Loucy (cell line): ENCODE data around the gene VWA3A.
A peak's percentile ranks its signal among the peaks of the same experiment; 100 is the strongest.

Source experiments
- H2AFZ ChIP-seq: fragments of 200-600 bp; sonication (generic); 2 replicates; pipeline ENCODE4 v1.6.0; 2016; ENCODE audit warnings: antibody characterized with exemption, mild to moderate bottlenecking, low read length, moderate library complexity
- H3F3A ChIP-seq: fragments of 200-600 bp; 2 replicates; pipeline ENCODE4 v1.6.0; 2016; ENCODE audit warnings: antibody characterized with exemption, low read depth, mild to moderate bottlenecking
- H3K27me3 ChIP-seq: fragments of 200-600 bp; sonication (generic); 2 replicates; pipeline ENCODE4 v1.6.1; 2014; ENCODE audit warnings: low read length, mild to moderate bottlenecking; ENCODE audit not compliant: insufficient read depth, poor library complexity, severe bottlenecking
- H3K36me3 ChIP-seq: fragments of 200-600 bp; sonication (generic); 2 replicates; pipeline ENCODE4 v1.6.1; 2016; ENCODE audit warnings: low read length; ENCODE audit not compliant: insufficient read depth
- H3K4me1 ChIP-seq: fragments of 200-600 bp; sonication (generic); 2 replicates; pipeline ENCODE4 v1.5.1; 2014; ENCODE audit warnings: low read length, mild to moderate bottlenecking; ENCODE audit not compliant: insufficient read depth, poor library complexity, severe bottlenecking
- H3K4me2 ChIP-seq: fragments of 200-600 bp; sonication (generic); 2 replicates; pipeline ENCODE4 v1.6.0; 2014; ENCODE audit warnings: antibody characterized with exemption, low read length, low read depth, mild to moderate bottlenecking; ENCODE audit not compliant: poor library complexity, severe bottlenecking
- H3K4me3 ChIP-seq: fragments of 200-600 bp; sonication (generic); 2 replicates; pipeline ENCODE4 v1.5.1; 2014; ENCODE audit warnings: low read length, mild to moderate bottlenecking, mixed read lengths; ENCODE audit not compliant: poor library complexity, severe bottlenecking
- H3K79me2 ChIP-seq: fragments of 200-600 bp; sonication (generic); 2 replicates; pipeline ENCODE4 v1.6.1; 2014; ENCODE audit warnings: low read length; ENCODE audit not compliant: insufficient read depth
- H3K9ac ChIP-seq: fragments of 200-600 bp; sonication (generic); 2 replicates; pipeline ENCODE4 v1.6.0; 2014; ENCODE audit warnings: mild to moderate bottlenecking, low read depth, low read length, moderate library complexity; ENCODE audit not compliant: poor library complexity, severe bottlenecking
- H3K9me2 ChIP-seq: fragments of 200-600 bp; sonication (generic); replicated peaks from 2 replicates; pipeline ENCODE4 v1.6.1; 2016; ENCODE audit warnings: low read depth, low read length, mixed read lengths
- H3K9me3 ChIP-seq: fragments of 200-600 bp; sonication (generic); 2 replicates; pipeline ENCODE4 v1.6.1; 2014; ENCODE audit warnings: mild to moderate bottlenecking, antibody characterized with exemption, low read length, low read depth; ENCODE audit not compliant: insufficient read depth
- H4K20me1 ChIP-seq: fragments of 200-600 bp; sonication (generic); 2 replicates; pipeline ENCODE4 v1.6.0; 2014; ENCODE audit warnings: antibody characterized with exemption, low read length, mild to moderate bottlenecking; ENCODE audit not compliant: insufficient read depth, poor library complexity, severe bottlenecking
- CTCF ChIP-seq: fragments of 200-600 bp; sonication (generic); conservative IDR thresholded peaks from 2 replicates; pipeline ENCODE4 v1.5.1; 2014; ENCODE audit warnings: mild to moderate bottlenecking, antibody characterized with exemption, low read length
- EZH2phosphoT487 ChIP-seq: fragments of 200-600 bp; IDR thresholded peaks from 2 replicates; pipeline ENCODE4 v1.6.1; 2018; ENCODE audit warnings: antibody characterized with exemption, mild to moderate bottlenecking, moderate library complexity, borderline replicate concordance

Gene VWA3A

GRCh38 chr16:22191532-22192260, 99.4 kb downstream of the VWA3A start:
- peak overlapping the region; percentile 80 for H3K4me3 ChIP-seq
- H3K79me2 ChIP-seq = no peaks in the 10 kb centered on the region
- no peaks in the 10 kb centered on the region for H4K20me1 ChIP-seq
- peak overlapping the region; percentile 93 for H3K4me2 ChIP-seq
- H3F3A ChIP-seq = 0 out of 2 replicates have a peak, but pooled peaks cover 6% of the 10 kb centered on the region
- H3K9me3 ChIP-seq = no peaks in the 10 kb centered on the region
- H3K36me3 ChIP-seq = no peaks in the 10 kb centered on the region
- H3K4me1 ChIP-seq = peaks cover 40% of the 10 kb centered on the region
- TF ChIP-seq CTCF (no peak), EZH2phosphoT487 (no peak)
- H3K9ac ChIP-seq = peak overlapping the region; percentile 72
- peak overlapping the region; percentile 92 for H2AFZ ChIP-seq
- no peaks in the 10 kb centered on the region for H3K27me3 ChIP-seq
- no peaks in the 10 kb centered on the region for H3K9me2 ChIP-seq

DNA sequence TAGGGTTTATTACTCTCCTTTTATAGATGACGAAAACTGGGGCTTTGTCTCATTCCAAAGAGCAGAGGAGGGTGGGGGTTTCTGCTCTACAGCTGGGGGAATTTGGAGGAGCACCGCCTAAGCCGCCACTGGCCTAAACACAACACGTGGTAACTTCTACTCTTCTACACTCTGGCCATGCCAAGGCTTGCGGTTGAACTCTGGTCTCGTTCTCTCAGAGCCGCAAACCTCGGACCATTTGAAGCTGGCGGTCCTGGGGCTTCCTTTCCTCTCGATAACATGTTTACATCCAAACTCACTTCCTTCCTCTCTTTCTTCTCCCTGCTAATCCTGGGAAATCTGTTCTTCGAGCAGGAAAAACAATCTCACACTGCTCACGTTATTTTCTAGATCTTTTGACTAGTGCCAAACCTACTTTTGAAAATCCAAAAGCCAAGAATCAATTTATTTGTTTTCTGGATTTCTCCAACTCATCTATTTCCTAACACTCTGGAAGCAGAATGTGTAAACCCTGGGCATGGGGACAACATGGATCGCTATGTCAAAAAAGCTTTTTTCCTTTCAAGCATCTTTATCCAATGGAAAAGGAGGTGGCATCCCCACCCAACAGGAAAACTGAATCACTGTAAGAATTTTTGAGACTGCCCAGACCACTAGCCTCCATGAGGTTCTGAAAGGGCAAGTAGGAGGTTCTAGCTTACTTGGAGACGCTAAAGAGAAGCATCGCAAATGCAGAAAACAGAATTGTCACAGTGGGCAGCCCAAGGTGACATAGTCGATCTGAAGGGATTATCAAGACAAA, 100.1 kb downstream of the VWA3A start:
- Histone ChIP-seq H3K4me2 (peak overlapping the region; percentile 93), H3K9me3 (no peaks in the 10 kb centered on the region), H3K9me2 (no peaks in the 10 kb centered on the region), H3K79me2 (no peaks in the 10 kb centered on the region), H3K4me3 (peak overlapping the region; percentile 80), H3K27me3 (no peaks in the 10 kb centered on the region), H3K4me1 (peaks cover 40% of the 10 kb centered on the region), H4K20me1 (no peaks in the 10 kb centered on the region), H3F3A (0 out of 2 replicates have a peak, but pooled peaks cover 6% of the 10 kb centered on the region), H3K9ac (peak overlapping the region; percentile 72), H2AFZ (no peak overlapping the region), H3K36me3 (no peaks in the 10 kb centered on the region)
- TF ChIP-seq CTCF = no peak
- TF ChIP-seq EZH2phosphoT487 = no peak

DNA sequence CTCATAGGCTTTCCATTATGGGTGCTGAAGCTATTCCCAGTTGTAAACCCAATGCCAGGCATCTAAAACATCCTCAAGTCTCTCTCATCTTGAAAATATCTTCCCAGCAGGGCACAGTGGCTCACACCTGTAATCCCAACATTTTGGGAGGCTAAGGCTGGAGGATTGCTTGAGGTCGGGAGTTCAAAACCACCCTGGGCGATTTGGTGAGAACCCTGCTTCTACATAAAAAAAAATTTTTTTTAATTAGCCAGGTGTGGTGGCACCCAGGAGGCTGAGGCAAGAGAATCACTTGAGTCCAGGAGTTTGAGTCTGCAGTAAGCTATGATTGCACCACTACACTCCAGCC, 100.7 kb downstream of the VWA3A start:
- Histone ChIP-seq H3K9me2 (no peaks in the 10 kb centered on the region), H4K20me1 (no peaks in the 10 kb centered on the region), H3K27me3 (no peaks in the 10 kb centered on the region), H3F3A (0 out of 2 replicates have a peak, but pooled peaks cover 6% of the 10 kb centered on the region), H2AFZ (no peak overlapping the region), H3K4me2 (peak overlapping the region; percentile 93), H3K79me2 (no peaks in the 10 kb centered on the region), H3K4me3 (peak overlapping the region; percentile 80), H3K9me3 (no peaks in the 10 kb centered on the region), H3K9ac (no peak overlapping the region), H3K4me1 (peaks cover 40% of the 10 kb centered on the region), H3K36me3 (no peaks in the 10 kb centered on the region)
- no peak for TF ChIP-seq EZH2phosphoT487
- TF ChIP-seq CTCF = no peak
